Natural killer cell (primary cell): ENCODE results near the gene EIF4G1. TPM values are rescaled to one million over a fixed set of nuclear protein-coding genes. Genes with fewer than 3 reads are reported as not detected.

Experiments used
- ATAC-seq, 3 donors: fragments of 150-1000 bp in 2 of 3; fragments of 200-7000 bp in 1 of 3; cut with Tn5 transposase; 1 replicate in 1 of 3; 2 replicates in 2 of 3; pipeline ENCODE4 v1.10.0; 2021; ENCODE audit warnings: mild to moderate bottlenecking in 2 of 3, moderate library complexity in 2 of 3
- DNase-seq, 2 donors: peaks; one replicate each; pipeline versions ENCODE4 v3.0.0 to v3.0.0-alpha.2; 2013 to 2021; ENCODE audit warnings: mixed read lengths in 1 of 2
- H3K27ac ChIP-seq: one replicate; pipeline ENCODE4 v1.5.1; 2013; ENCODE audit warnings: mild to moderate bottlenecking, low read length
- H3K27me3 ChIP-seq: one replicate; pipeline ENCODE4 v1.6.1; 2013; ENCODE audit warnings: low read length; ENCODE audit not compliant: control insufficient read depth, insufficient read depth
- H3K36me3 ChIP-seq: one replicate; pipeline ENCODE4 v1.6.1; 2013; ENCODE audit warnings: low read length; ENCODE audit not compliant: control insufficient read depth, insufficient read depth
- H3K4me1 ChIP-seq: one replicate; pipeline ENCODE4 v1.6.1; 2013; ENCODE audit warnings: low read length; ENCODE audit not compliant: control insufficient read depth, insufficient read depth
- H3K4me3 ChIP-seq: one replicate; pipeline ENCODE4 v1.5.1; 2013; ENCODE audit warnings: low read length
- H3K9me3 ChIP-seq: one replicate; pipeline ENCODE4 v1.6.1; 2013; ENCODE audit warnings: low read length; ENCODE audit not compliant: control insufficient read depth, insufficient read depth
- H3K27ac Mint-ChIP-seq, 2 donors: one replicate each; pipeline ENCODE4 v1.8.0; 2022; ENCODE audit warnings: mild to moderate bottlenecking in 2 of 2, mixed read lengths in 2 of 2, moderate library complexity in 1 of 2
- H3K27me3 Mint-ChIP-seq, 2 donors: one replicate each; pipeline ENCODE4 v1.8.0; 2022; ENCODE audit warnings: low read depth in 2 of 2, mixed read lengths in 2 of 2
- H3K36me3 Mint-ChIP-seq: one replicate; pipeline ENCODE4 v1.8.0; 2022; ENCODE audit warnings: mixed read lengths
- H3K4me1 Mint-ChIP-seq, 2 donors: one replicate each; pipeline ENCODE4 v1.8.0; 2022; ENCODE audit warnings: mixed read lengths in 2 of 2
- H3K4me3 Mint-ChIP-seq: one replicate; pipeline ENCODE4 v1.8.0; 2022; ENCODE audit warnings: mild to moderate bottlenecking, moderate library complexity, mixed read lengths
- H3K9me3 Mint-ChIP-seq, 2 donors: one replicate each; pipeline ENCODE4 v1.8.0; 2022; ENCODE audit warnings: mixed read lengths in 2 of 2
- WGBS: methylation state at CpG from one replicate; pipeline ENCODE4 v1.1.7; 2013; ENCODE audit warnings: missing lambda C conversion rate; ENCODE audit not compliant: insufficient coverage; 5-methylcytosine and 5-hydroxymethylcytosine counted together
- intact Hi-C: fragments of 100-400 bp; cut with micrococcal nuclease; formaldehyde crosslinking; loops from one replicate; pipeline ENCODE4 v1.14.2; 2022
- total RNA-seq, 4 donors: library from RNA; stranded (reverse); fragments of 120-200 nt in 1 of 4; gene quantifications; one replicate each; pipeline versions ENCODE4 v1.2.3 to v1.2.4, GENCODE V29; 2013 to 2022
- TF ChIP-seq, protein P1 (sequence below): fragments of 200-600 bp; IDR thresholded peaks from one replicate; pipeline ENCODE4 v1.8.0; 2022; ENCODE audit warnings: antibody characterized with exemption

Gene EIF4G1
- total RNA-seq, 3 donors from 2014 or later (not counting 1 experiment from before 2014, with no cell fraction given), result 220 to 235 (median 227) TPM

DNA sequence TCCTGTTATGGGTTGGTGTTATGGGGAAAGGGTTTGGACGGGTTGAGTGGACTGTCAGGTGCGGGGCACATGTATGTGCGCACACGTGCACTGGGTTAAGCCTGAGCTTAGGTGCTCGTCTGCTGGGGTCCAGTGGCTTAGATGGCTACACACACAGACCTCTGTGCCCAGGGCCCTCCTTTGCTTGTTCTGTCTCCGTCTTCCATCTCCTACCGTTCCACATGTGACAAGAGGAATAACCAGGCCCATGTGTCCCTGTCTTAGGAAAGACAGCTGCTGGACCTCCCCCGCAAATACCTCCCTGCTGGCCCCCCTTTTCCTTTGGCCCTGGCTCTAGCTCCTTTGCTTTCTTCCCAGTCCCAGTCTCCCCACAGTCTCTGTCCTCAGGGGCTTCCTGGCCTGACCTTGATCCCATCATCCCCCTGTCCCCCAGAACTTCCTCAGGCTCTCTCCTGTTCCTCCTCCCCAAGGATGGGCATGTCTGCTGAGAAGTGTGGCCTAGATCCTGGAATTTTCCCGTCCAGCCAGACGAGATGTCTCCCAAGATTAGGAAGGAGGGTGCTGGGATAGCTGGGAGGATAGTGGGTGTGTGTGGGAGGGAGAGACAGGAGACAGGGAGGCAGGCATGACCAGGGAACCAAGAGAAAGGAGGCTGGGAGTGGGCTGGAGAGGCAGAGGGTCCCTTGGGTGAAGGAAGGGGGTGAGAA, 64.4 kb downstream of the EIF4G1 start:
- Histone ChIP-seq H3K27me3 (peaks cover 23% of the 10 kb centered on the region), H3K4me1 (peaks cover 14% of the 10 kb centered on the region), H3K4me3 (no peak overlapping the region), H3K27ac (no peak overlapping the region), H3K36me3 (no peaks in the 10 kb centered on the region), H3K9me3 (no peaks in the 10 kb centered on the region)
- peak overlapping the region; percentile 83 for H3K4me3 Mint-ChIP-seq
- no peaks in the 10 kb centered on the region for H3K36me3 Mint-ChIP-seq
- H3K9me3 Mint-ChIP-seq, result no peaks in the 10 kb centered on the region
- TF ChIP-seq, protein P1, sequence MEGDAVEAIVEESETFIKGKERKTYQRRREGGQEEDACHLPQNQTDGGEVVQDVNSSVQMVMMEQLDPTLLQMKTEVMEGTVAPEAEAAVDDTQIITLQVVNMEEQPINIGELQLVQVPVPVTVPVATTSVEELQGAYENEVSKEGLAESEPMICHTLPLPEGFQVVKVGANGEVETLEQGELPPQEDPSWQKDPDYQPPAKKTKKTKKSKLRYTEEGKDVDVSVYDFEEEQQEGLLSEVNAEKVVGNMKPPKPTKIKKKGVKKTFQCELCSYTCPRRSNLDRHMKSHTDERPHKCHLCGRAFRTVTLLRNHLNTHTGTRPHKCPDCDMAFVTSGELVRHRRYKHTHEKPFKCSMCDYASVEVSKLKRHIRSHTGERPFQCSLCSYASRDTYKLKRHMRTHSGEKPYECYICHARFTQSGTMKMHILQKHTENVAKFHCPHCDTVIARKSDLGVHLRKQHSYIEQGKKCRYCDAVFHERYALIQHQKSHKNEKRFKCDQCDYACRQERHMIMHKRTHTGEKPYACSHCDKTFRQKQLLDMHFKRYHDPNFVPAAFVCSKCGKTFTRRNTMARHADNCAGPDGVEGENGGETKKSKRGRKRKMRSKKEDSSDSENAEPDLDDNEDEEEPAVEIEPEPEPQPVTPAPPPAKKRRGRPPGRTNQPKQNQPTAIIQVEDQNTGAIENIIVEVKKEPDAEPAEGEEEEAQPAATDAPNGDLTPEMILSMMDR, result no peak
- ATAC-seq (no peak), DNase-seq (no peak)
- H3K4me1 Mint-ChIP-seq, result peaks cover 0 to 20% of the 10 kb centered on the region in 2 donors
- H3K27ac Mint-ChIP-seq, result no peak overlapping the region
- intact Hi-C loops, result no loop called here
- WGBS, result 92% methylated on average over 10 of the region's 10 CpGs
- peaks cover 47 to 72% of the 10 kb centered on the region in 2 donors for H3K27me3 Mint-ChIP-seq

DNA sequence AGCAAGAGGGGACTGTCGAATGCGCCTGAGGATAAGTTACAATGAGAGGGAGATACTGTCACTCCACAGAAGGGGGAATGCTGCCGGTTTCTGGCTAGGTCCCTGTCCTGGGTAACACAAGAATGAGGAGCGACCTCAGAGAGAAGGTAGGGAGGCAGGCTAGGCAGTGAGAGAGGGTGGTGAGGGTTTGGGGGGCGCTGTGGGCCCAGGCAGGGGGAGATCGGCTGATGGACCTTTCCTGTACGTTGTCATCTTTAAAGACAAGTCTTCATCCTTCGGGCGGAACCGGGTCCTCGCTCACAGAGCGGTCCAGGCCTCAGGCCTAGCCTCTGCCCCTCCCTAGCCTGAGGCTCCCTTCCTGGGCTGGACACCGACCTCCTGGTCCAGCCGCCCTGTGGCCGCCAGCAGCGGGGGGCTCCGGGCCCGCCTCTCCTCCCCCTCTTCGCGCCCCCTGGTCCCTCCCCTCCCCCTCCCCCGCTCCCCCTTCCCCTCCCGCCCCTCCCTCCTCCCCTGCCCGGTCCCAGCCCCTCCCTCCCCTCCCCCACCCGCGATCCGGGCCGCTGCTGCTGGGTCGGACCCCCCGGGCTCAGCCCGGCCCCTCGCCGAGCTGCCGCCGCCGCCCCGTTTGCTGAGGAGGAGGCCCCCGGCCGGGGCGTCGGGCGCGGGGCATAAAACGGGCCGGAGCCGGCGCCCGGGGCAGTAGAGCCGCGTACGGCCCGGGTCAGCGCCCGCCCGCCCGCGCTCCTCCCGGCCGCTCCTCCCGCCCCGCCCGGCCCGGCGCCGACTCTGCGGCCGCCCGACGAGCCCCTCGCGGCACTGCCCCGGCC, 65.2 kb downstream of the EIF4G1 start, which contains the start of gene CHRD:
CHRD (plus strand) TSS at position 697 of the 827 bp plus-strand sequence. CDS start 265 bp downstream, outside the sequence.
- intact Hi-C loops, result no loop called here
- Histone ChIP-seq H3K27ac (no peak within 1 kb of the TSS), H3K4me3 (no peak within 1 kb of the TSS), H3K9me3 (no peaks in the 10 kb centered on the region), H3K36me3 (no peaks in the 10 kb centered on the region), H3K4me1 (peaks cover 14% of the 10 kb centered on the region), H3K27me3 (peaks cover 23% of the 10 kb centered on the region)
- Mint-ChIP-seq H3K36me3 (no peaks in the 10 kb centered on the region), H3K4me1 (peaks cover 0 to 20% of the 10 kb centered on the region in 2 donors), H3K9me3 (no peaks in the 10 kb centered on the region), H3K27me3 (peaks cover 47 to 74% of the 10 kb centered on the region in 2 donors), H3K4me3 (peak within 1 kb of the TSS; percentile 83), H3K27ac (no peak within 1 kb of the TSS)
- 20% methylated on average over 60 of the region's 71 CpGs for WGBS
- ATAC-seq, result peak in 1 of 3 donors; percentile 17
- TF ChIP-seq, protein P1, result no peak
- DNase-seq, result no peak

DNA sequence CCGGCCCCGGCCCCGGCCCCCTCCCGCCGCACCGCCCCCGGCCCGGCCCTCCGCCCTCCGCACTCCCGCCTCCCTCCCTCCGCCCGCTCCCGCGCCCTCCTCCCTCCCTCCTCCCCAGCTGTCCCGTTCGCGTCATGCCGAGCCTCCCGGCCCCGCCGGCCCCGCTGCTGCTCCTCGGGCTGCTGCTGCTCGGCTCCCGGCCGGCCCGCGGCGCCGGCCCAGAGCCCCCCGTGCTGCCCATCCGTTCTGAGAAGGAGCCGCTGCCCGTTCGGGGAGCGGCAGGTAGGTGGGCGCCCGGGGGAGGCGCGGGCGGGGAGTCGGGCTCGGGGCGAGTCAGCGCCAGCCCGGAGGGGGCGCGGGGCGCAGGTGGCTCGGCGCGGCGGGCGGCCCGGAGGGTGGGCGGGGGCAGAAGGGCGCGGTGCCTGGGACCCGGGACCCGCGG, 65.8 kb downstream of the EIF4G1 start:
- ATAC-seq (peak in 2 of 3 donors; percentile 60 to 64), DNase-seq (peak in 1 of 2 donors; percentile 44)
- no peak overlapping the region for H3K27ac ChIP-seq
- TF ChIP-seq, protein P1, result no peak
- no peaks in the 10 kb centered on the region for H3K9me3 ChIP-seq
- no peak overlapping the region for H3K4me3 ChIP-seq
- H3K4me1 ChIP-seq, result peaks cover 14% of the 10 kb centered on the region
- no peaks in the 10 kb centered on the region for H3K36me3 Mint-ChIP-seq
- H3K27me3 Mint-ChIP-seq, result peaks cover 43 to 73% of the 10 kb centered on the region in 2 donors
- H3K9me3 Mint-ChIP-seq, result no peaks in the 10 kb centered on the region
- peaks cover 23% of the 10 kb centered on the region for H3K27me3 ChIP-seq
- no peak overlapping the region for H3K4me3 Mint-ChIP-seq
- H3K36me3 ChIP-seq, result no peaks in the 10 kb centered on the region
- intact Hi-C loops, result no loop called here
- WGBS, result under 1% methylated on average over 55 of the region's 62 CpGs
- H3K27ac Mint-ChIP-seq, result no peak overlapping the region
- peaks cover 0 to 20% of the 10 kb centered on the region in 2 donors for H3K4me1 Mint-ChIP-seq
